SU-DHL-6 (cell line): ENCODE data around the gene TSC2.
"Not testable (repeated sequence)": the region's sequence is repeated elsewhere in the genome, so short reads cannot be mapped to it uniquely, and the experiment has no call there.

ENCODE experiments used
- H2AFZ ChIP-seq: fragments of 200-600 bp; sonication (generic); 2 replicates; pipeline ENCODE4 v1.6.1; 2014; ENCODE audit warnings: low read depth, mild to moderate bottlenecking, moderate library complexity, mixed read lengths, antibody characterized with exemption, low read length; ENCODE audit not compliant: severe bottlenecking
- H3F3A ChIP-seq: fragments of 200-600 bp; shearing (Covaris generic); 2 replicates; pipeline ENCODE4 v1.6.0; 2016; ENCODE audit warnings: antibody characterized with exemption, mild to moderate bottlenecking; ENCODE audit not compliant: insufficient read depth
- H3K27ac ChIP-seq: fragments of 200-600 bp; sonication (generic); 2 replicates; pipeline ENCODE4 v1.5.1; 2016; ENCODE audit warnings: low read depth, mild to moderate bottlenecking, low read length, moderate library complexity, mixed read lengths
- H3K27me3 ChIP-seq: fragments of 200-600 bp; sonication (generic), shearing (Covaris generic); 2 replicates; pipeline ENCODE4 v1.6.0; 2014; ENCODE audit warnings: mild to moderate bottlenecking, low read length
- H3K36me3 ChIP-seq: fragments of 200-600 bp; sonication (generic); 2 replicates; pipeline ENCODE4 v1.6.1; 2014; ENCODE audit warnings: mild to moderate bottlenecking, low read length, mixed read lengths
- H3K4me2 ChIP-seq: fragments of 300-600, 200-600 bp; shearing (Covaris generic), sonication (generic); 2 replicates; pipeline ENCODE4 v1.6.0; 2014; ENCODE audit warnings: low read length, low read depth, mild to moderate bottlenecking; ENCODE audit not compliant: poor library complexity, severe bottlenecking
- H3K4me3 ChIP-seq: fragments of 200-600 bp; sonication (generic); 2 replicates; pipeline ENCODE4 v1.5.1; 2014; ENCODE audit warnings: antibody characterized with exemption, low read length, mild to moderate bottlenecking, mixed read lengths; ENCODE audit not compliant: insufficient read depth, poor library complexity, severe bottlenecking
- H3K79me2 ChIP-seq: fragments of 200-600 bp; sonication (generic); 2 replicates; pipeline ENCODE4 v1.6.1; 2014; ENCODE audit warnings: mild to moderate bottlenecking, low read length, moderate library complexity; ENCODE audit not compliant: insufficient read depth
- H3K9ac ChIP-seq: fragments of 200-600 bp; sonication (generic); 2 replicates; pipeline ENCODE4 v1.7.0; 2014; ENCODE audit warnings: mild to moderate bottlenecking, low read length
- H3K9me2 ChIP-seq: fragments of 200-600 bp; sonication (generic); replicated peaks from 2 replicates; pipeline ENCODE4 v1.6.1; 2014; ENCODE audit warnings: low read length; ENCODE audit not compliant: insufficient read depth
- H3K9me3 ChIP-seq: fragments of 200-600 bp; sonication (generic); 2 replicates; pipeline ENCODE4 v1.6.1; 2014; ENCODE audit warnings: low read length, mixed read lengths; ENCODE audit not compliant: insufficient read depth
- H4K20me1 ChIP-seq: fragments of 200-600 bp; sonication (generic); 2 replicates; pipeline ENCODE4 v1.6.1; 2014; ENCODE audit warnings: low read depth, mild to moderate bottlenecking, antibody characterized with exemption, low read length, moderate library complexity, mixed read lengths
- EZH2phosphoT487 ChIP-seq: fragments of 200-600 bp; sonication (generic), shearing (Covaris generic); conservative IDR thresholded peaks from 2 replicates; pipeline ENCODE4 v1.6.1; 2018; ENCODE audit warnings: mild to moderate bottlenecking, antibody characterized with exemption, low read length, moderate library complexity, mixed read lengths
- TF ChIP-seq, protein P1 (sequence below): fragments of 200-600 bp; sonication (generic); IDR thresholded peaks from one replicate; pipeline ENCODE4 v1.5.1; 2017; ENCODE audit warnings: antibody characterized with exemption, mild to moderate bottlenecking, low read length, moderate library complexity; ENCODE audit not compliant: insufficient read depth, poor library complexity, severe bottlenecking

The TSC2 gene

DNA sequence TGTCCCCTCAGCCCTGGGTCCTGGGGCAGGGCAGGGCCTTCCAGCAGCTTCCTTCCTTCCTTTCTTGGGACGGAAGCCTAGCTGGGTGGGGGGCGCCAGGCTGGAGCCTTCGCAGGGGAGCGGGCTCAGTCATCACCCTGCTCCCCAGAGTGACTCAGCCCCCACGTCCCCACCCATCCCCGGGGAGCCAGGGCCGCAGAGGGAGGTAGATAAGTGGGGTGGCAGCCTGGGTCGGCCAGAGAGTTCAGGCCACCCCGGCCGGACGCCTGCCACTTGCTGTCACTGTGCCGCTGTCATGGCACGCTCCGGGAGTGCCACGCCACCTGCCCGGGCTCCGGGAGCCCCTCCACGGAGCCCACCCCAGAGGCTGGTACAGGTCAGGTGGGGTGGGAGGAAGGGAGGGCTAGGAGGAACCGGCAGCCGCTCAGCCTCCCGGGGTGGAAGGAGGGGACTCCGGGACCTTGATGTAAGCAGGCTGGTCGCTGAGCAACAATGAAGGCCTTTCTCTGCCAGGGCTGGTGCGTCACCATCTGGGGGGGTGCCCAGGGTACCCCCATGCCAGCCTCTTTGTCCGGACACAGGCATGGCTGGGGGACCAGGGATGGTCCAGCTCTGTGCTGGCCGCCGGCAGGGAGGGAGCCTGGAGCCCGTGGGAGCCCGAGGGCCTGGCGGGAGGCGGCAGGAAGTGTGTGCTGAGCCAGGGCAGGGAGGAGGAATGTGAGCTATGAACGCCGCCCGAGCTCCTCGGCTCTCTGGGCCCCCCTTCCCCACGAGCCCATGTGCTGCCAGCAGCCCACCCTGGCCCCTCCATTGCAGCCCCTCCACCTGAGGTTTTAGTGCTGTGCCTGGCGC is 14.5 kb upstream of the TSC2 start:
- H3K9me2 ChIP-seq, result no peaks in the 10 kb centered on the region
- TF ChIP-seq, protein P1, sequence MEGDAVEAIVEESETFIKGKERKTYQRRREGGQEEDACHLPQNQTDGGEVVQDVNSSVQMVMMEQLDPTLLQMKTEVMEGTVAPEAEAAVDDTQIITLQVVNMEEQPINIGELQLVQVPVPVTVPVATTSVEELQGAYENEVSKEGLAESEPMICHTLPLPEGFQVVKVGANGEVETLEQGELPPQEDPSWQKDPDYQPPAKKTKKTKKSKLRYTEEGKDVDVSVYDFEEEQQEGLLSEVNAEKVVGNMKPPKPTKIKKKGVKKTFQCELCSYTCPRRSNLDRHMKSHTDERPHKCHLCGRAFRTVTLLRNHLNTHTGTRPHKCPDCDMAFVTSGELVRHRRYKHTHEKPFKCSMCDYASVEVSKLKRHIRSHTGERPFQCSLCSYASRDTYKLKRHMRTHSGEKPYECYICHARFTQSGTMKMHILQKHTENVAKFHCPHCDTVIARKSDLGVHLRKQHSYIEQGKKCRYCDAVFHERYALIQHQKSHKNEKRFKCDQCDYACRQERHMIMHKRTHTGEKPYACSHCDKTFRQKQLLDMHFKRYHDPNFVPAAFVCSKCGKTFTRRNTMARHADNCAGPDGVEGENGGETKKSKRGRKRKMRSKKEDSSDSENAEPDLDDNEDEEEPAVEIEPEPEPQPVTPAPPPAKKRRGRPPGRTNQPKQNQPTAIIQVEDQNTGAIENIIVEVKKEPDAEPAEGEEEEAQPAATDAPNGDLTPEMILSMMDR, result no peak
- TF ChIP-seq EZH2phosphoT487, result no peak
- H3K9me3 ChIP-seq, result no peaks in the 10 kb centered on the region
- H3K27ac ChIP-seq, result no peak overlapping the region
- no peaks in the 10 kb centered on the region for H3F3A ChIP-seq
- H3K4me2 ChIP-seq, result no peak overlapping the region
- H3K4me3 ChIP-seq, result no peak overlapping the region
- no peaks in the 10 kb centered on the region for H4K20me1 ChIP-seq
- no peak overlapping the region for H3K9ac ChIP-seq
- H3K36me3 ChIP-seq, result no peaks in the 10 kb centered on the region
- no peak overlapping the region for H2AFZ ChIP-seq
- H3K79me2 ChIP-seq, result no peaks in the 10 kb centered on the region
- no peaks in the 10 kb centered on the region for H3K27me3 ChIP-seq

DNA sequence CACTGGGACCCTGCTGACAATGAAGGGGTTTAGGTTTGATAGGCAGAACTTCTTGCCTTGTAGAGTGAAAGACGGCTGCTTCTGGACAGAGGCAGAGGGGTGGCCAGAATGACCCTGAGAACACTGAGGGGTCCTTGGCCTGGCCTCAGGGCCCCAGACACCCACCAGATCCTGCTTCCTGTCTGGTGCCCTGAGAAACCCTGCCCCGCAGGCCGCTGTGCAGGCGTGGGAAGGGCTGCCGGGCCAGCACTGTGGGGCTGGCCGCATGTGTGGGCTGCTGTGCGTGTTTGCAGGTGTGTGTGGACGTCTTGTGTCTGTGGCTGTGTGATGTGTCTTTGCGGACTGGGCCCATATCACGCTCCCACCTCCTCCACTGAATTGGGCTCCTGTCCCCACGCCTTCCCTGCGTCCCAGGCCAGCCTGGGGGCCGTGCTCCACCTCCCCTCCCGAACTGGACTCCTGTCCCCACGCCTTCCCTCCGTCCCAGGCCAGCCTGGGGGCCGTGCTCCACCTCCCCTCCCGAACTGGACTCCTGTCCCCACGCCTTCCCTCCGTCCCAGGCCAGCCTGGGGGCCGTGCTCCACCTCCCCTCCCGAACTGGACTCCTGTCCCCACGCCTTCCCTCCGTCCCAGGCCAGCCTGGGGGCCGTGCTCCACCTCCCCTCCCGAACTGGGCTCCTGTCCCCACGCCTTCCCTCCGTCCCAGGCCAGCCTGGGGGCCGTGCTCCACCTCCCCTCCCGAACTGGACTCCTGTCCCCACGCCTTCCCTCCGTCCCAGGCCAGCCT is 13.7 kb upstream of the TSC2 start:
- not testable (repeated sequence) for H3K9ac ChIP-seq, H3F3A ChIP-seq, H3K4me3 ChIP-seq, H3K79me2 ChIP-seq, H4K20me1 ChIP-seq, H3K36me3 ChIP-seq, H3K9me3 ChIP-seq, H3K27me3 ChIP-seq, H3K9me2 ChIP-seq, H3K4me2 ChIP-seq, H3K27ac ChIP-seq, H2AFZ ChIP-seq

DNA sequence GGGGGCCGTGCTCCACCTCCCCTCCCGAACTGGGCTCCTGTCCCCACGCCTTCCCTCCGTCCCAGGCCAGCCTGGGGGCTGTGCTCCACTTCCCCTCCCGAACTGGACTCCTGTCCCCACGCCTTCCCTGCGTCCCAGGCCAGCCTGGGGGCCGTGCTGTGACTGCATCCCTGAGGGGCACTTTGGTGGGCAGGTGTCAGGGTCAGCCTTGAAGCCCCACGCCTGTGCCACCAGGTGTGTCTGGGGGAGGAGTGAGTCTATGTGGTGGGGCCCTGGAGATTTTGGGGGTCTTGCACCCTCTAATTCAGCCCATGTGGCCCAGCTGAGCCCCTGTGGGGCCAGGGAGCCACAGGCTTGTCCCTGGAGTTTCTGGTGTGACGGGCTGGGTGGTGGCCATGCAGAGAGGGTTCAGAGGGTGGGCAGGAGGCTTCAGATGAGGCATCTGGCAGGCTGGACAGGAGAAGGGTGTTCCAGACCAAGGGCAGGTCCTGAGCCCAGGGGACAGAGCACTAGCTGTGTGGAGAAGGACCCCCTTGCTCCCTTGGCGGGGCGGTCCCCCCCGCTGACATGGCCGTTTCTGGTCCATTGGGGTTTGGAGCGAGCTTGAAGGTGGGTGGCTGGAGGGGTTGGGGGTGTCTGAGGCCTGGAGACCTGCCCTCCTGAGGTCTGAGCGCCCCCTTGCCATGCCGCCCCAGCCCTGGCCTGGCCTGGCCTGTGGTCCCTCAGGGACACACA is 12.9 kb upstream of the TSC2 start:
- H3K9me2 ChIP-seq, result no peaks in the 10 kb centered on the region
- no peak overlapping the region for H2AFZ ChIP-seq
- H3K4me3 ChIP-seq, result no peak overlapping the region
- H3K27me3 ChIP-seq, result no peaks in the 10 kb centered on the region
- no peaks in the 10 kb centered on the region for H4K20me1 ChIP-seq
- TF ChIP-seq EZH2phosphoT487, result no peak
- TF ChIP-seq, protein P1, result no peak
- no peaks in the 10 kb centered on the region for H3K79me2 ChIP-seq
- H3K27ac ChIP-seq, result no peak overlapping the region
- no peak overlapping the region for H3K4me2 ChIP-seq
- no peaks in the 10 kb centered on the region for H3K9me3 ChIP-seq
- H3K9ac ChIP-seq, result no peak overlapping the region
- no peaks in the 10 kb centered on the region for H3F3A ChIP-seq
- no peaks in the 10 kb centered on the region for H3K36me3 ChIP-seq
